ENCODE data around the gene HMCN1.

HMCN1 gene

DNA sequence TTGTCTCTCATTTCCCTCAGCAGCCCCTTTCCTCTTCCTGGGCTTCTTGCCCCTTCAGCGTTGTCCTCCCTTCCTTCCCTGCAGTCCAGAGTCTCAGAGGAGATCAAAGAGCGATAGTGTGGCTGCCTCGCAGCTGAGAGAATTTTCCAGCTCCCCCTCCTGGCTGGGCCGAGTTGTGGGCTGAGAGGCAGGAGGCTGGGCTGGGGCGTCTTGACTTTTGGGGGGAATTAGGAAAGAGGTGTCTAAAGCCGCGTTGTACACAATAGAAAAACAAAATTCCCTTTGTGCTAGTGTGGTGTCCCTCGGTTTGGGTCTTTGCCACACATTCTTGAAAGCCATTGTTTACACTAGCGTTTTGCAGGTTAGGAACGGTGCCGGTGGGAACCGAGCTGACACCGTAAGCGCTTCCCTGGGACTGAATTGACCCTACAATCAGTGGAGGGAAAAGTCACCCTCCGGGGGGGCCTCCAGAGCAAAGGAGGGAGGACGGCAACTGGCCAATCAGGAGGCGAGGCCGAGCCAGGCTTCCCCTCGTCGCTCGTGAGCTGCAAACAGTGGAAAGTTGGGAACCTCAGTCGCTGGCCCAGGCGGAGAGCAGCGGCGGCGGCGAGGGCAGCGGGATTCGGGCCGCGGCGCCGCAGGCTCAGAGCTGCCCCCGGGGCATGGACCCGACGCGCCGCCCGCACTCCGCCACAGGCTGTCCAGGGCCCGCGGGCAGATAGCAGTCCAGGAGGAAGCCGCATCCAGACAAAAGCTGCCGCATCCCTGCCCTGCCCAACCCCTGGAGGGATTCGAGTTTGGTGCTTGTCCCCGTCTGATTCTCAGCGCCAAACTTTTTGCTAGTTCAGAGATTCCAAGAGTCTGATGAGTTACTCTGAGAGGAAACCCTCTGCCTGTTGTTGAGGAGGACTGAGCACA lies at the start of gene HMCN1:
TSS of gene HMCN1 (plus strand) at position 574 of the 918 bp plus-strand sequence. CDS start 389 bp downstream, outside the sequence.
- DNase-seq (ENCODE audit: low read depth, low spot score) = no peak

DNA sequence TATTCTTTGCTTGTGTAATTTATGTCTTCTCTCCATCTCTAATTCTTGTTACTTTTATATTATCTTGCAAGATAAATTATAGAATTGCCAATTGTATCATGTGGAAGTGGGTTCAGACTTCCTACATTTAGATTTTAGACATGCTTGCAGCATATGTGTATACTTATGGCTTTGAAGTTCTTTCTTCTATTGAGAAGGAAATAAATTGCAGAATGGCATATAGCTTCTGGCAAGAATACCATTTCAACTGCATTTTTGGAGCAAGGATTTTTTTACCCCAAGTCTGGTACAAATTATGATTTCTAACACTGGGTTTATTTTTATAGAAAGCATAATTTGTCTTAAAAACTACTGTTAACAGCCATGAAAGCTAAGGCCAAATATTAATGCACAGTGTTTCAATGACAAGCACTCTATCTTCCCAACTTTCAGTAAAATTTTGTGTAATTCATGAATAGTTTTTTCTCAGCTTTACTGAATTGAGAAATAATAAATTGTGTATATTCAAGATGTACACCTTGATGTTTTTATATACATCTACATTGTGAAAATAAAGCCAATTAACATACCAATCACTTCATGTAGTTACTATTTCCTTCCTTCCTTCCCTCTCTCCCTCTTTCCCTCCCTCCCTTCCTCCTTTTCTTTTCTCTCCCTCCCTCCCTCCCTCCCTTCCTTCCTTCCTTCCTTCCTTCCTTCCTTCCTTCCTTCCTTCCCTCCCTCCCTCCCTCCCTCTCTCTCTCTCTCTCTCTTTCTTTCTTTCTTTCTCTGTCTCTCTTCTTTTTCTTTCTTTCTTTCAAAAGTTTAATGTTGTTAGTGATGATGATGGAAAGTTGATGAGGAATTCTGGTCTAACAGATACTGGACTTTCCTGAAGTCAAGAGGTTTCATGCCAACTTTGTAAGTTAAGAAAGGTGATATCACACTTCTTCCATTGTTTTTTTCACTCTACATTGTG lies 47.1 kb upstream of the HMCN1 start:
- no peak for DNase-seq (ENCODE audit: low read depth, low spot score)

DNA sequence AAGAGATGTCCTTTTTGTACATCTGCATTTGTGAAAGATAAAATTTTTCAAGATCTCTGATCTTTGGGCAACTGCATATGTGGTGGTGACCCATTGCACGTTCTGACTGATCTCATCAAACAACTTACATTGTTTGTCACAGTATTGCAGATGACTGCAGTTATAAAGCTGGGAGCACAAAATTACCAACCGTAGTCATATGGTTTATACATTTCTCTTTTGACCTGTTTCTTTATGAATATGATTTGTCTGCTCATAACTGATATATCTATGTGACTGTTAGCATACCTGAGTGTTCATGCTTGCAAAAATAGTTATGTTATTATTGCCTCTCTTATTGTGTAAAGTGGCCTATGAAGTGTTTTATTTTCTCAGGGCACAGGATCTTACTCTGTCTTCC lies 43.7 kb upstream of the HMCN1 start:
- no peak for DNase-seq (ENCODE audit: low read depth, low spot score)

DNA sequence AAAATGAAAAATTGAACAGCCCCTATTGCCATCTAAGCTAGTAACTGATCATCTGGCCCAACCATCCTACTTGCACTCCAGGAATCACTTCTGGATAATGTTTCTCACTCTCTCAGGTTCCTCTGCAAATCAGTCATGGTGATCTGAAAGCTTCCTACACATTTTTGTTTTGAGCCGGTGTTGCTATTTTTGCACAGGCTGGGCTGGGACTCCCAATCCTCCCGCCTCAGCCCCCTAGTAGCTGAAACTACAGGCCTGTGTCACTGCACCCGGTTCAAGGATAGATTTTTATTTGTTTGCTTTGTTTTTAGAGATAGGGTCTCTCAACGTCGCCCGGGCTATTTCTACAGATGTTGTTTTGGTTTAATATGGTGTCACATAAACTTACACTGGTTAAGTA lies 40.5 kb upstream of the HMCN1 start:
- no peak for DNase-seq (ENCODE audit: low read depth, low spot score)

DNA sequence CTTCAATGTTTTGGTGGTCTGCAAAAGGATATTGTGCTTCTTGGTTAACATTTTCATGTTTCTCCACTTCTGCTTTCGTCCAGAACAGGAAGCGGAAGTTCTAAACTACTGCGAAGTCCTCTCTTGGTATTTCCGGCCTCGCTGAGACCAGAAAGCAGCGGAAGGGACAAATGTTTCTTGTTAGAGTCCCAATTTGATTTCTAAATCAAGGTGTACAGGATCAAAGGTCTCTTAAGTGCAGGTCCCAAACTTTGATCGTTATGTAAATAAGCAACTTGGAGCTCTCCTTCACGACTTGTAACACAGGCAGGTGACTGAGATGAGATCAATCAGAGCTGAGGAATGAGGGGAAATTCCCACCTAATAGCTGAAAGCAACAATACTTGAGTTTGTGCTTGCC lies 40.1 kb upstream of the HMCN1 start:
- DNase-seq (ENCODE audit: low read depth, low spot score) = no peak

DNA sequence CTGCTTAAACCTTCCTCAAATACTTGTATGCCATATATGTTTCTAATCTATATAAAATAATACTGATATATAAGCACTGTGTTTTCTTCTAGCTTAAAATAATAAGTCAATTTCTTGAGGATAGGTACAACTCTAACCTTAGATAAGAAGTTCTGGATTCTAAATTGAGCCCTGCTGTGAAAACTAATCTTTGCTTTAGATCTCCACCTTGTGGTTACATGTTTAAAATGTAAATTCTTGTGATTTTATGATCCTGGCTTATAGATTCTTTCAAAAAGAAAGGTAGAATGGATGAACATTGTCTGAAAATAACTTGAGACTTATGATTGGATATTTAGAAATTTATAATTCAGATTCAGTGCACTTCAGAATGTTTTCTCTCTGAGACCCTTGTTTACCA lies 38.9 kb upstream of the HMCN1 start:
- DNase-seq (ENCODE audit: low read depth, low spot score) = no peak

DNA sequence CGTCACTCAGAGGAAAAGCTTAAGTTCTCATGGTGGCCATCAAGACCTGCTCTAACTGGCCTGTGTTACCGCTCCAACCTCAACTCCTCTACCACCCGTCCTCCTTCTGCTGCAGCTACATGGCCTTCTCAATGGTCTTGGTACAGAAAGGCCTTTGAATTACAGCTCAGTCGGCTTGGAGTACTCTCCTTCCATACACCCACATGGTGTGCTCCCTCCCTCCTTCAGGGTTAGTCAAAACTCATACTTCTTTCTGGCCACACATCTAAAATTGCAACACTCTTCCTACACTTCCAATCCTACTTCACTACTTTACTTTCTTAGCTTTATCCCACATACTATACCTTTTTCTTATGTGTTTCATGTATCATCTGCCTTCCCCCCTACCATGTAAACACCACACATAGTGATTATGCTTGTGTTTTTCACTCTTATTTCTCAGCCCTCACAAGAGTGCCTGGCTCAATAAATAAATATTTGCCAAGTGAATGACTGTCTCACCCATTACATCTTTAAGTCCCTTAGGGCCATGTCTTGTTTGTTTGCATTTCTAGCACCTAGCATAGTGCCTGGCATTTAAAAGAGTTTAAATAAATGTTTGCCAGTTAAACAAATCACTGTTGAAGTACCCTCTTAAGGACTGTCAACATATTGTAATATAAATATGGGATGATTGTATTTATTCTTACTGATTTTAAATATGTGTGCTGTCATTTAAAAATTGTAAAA lies 37.6 kb upstream of the HMCN1 start:
- no peak for DNase-seq (ENCODE audit: low read depth, low spot score)

DNA sequence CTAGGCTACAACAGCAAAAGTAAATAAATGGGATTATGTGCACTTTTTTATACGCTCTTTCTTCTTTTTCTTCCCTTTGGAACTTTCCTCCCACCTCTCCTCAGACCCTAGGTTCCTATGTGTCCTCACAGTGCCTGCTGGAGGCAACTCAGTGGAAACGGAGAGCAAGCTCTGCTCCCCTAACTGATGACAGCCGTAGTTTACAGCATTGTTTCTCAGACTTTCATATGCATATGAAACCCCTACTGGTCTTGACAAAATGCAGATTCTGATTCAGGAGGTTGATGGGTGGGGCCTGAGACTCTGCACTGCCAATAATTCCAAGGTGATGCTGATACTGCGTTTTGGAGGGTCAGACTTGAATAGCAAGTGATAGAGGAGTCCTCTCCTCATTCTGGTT lies 34.3 kb upstream of the HMCN1 start:
- no peak for DNase-seq (ENCODE audit: low read depth, low spot score)

DNA sequence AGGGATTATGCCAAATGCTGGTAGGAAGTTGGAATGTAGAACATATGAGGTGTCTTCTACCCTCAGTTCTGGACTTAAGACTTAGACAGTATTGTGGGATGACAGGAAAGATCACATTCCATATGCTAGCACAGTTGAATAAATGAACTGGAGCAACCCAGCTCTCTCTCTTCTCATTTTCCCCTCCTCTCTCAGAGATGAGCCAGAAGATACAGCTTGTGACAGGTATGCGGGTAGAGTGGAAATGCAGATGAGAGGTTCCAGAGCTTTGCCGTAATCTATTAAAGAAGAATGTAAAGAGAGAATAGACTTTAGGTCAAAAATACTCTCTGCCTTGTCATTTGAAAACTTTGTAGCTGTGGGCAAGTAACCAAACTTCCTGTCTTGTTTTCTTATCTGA lies 32.5 kb upstream of the HMCN1 start:
- DNase-seq (ENCODE audit: low read depth, low spot score) = no peak

DNA sequence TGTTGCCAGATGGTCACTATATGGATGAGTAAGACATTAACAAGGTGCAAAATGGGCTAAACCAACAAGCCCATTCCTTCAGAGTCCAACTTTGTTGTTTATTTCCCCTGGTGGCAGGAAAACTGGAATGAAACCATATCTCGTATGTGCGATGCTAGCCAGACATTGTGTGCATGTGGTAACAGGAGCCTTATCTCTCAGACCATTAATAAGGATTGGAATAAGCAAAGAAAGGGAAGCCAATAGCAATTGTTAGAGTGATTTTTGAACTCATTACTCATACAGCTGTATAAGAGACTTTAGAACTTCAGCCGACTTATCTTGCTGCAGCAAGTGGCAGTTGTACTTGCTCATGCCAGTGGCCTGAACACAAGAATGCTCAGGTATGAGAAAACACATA lies 30.0 kb upstream of the HMCN1 start:
- DNase-seq (ENCODE audit: low read depth, low spot score) = no peak

- DNase-seq (ENCODE audit: low read depth, low spot score) = no peak
These were observed 18.1 kb upstream of the HMCN1 start for GRCh38 chr1:185716095-185716494.

DNA sequence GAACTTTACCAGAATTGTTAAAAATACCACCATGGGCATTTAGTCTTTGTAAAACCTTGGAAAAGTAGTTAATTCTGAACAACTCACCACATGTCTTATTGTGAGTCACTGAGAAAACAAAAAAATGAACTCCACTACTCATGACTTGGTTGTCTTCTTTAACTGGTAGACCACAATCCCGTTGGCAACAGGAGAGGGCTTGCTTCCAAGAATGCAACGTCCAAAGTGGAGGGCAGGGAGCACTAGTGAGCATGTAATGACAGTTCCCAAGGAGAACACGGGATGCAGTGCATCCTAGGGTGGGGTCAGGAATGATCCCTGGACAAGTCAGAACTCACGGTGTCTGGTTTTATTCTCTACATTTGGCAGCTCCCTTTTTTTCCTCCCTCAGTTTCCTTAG lies 15.2 kb upstream of the HMCN1 start:
- DNase-seq (ENCODE audit: low read depth, low spot score) = no peak

- DNase-seq (ENCODE audit: low read depth, low spot score) = no peak
These were observed 13.4 kb upstream of the HMCN1 start for GRCh38 chr1:185720633-185721272.

- no peak for DNase-seq (ENCODE audit: low read depth, low spot score)
These were observed 12.6 kb upstream of the HMCN1 start for GRCh38 chr1:185721553-185721952.

GRCh38 chr1:185722098-185722497 lies 12.1 kb upstream of the HMCN1 start:
- DNase-seq (ENCODE audit: low read depth, low spot score) = no peak

DNA sequence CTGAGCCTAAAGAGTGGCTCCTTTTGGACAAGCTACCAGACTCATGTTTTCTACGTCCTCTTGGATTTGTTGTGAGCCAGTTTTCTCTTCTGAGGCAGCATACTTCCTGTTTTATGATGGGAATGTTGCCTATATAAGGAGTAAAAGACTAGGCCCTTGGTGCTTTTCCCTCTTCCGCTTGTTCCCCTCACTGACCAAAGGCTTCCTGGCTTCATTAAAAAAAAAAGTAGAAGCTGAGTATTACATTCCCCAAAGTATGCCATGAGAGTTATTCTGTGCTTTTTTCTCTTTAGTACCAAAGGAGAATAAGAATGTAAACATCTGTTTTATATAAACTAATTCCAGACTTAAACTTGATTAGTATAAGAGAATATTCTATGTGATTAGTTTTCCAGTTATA lies 6.5 kb upstream of the HMCN1 start:
- no peak for DNase-seq (ENCODE audit: low read depth, low spot score)

- DNase-seq (ENCODE audit: low read depth, low spot score) = no peak
These were observed 2.7 kb upstream of the HMCN1 start for GRCh38 chr1:185731446-185731845.

DNA sequence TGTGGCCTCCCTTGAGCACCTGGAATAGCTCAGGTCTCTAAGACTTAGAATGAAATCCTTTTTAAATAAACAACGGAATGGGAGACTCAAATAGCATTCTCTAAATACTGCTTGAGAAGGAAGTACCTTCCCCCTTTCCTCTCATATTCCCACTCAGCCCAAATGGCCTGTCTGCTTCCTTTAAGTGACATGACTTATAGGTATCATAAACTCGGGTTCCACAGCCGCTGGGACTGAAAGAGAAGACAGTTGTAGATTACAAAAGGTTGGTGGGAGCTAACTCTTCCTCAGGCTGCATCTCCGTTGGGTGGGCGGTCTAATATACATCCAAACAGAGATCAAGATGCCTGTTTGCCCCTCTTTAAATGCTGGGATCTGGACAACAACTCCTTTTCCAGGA lies 1.2 kb upstream of the HMCN1 start:
- no peak for DNase-seq (ENCODE audit: low read depth, low spot score)

DNA sequence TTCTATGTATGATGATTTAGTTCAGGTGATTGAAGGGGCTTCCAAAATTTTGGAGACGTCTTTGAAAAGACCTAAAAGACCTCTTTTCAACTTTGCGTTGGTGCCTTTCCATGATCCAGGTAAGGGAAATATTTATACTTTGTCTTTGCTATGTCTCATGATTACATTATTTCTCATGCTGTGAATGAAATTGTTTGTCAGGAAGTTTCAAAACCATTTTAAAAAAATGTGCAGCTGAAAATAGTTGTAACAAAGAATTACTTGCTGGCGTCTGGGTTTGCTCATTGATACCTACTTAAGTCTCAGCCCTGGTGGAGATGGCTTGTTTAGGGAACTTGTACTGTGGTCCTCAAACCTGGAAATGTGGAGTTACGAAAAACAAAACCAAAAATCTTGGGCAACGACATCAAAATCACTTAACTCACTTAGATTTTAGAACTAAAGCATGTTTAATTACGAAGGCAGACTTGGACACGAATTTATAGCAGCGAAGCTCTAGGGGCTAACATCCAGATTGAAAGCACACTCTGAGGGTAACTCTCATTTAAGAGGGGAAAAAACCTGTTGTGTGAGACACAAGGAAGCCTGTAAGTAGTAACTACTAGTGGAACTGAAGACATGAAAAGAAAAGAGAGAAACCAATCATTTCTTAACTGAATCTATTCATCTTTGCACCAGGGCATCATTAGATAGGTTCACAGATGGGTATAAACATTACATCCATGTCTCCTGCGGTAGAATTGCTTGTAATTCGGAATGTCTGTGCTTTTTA lies 924 bp downstream of the HMCN1 start:
- no peak for DNase-seq (ENCODE audit: low read depth, low spot score)

- no peak for DNase-seq (ENCODE audit: low read depth, low spot score)
These were observed 1.5 kb downstream of the HMCN1 start for GRCh38 chr1:185735701-185736064.

- DNase-seq (ENCODE audit: low read depth, low spot score) = no peak
These were observed 5.8 kb downstream of the HMCN1 start for GRCh38 chr1:185739967-185740366.
